ENCODE measurements around the gene CEACAM19. TPM values are rescaled to one million over a fixed set of nuclear protein-coding genes. Genes with fewer than 3 reads are reported as not detected.

Gene CEACAM19
- total RNA-seq, 1 donor from 2014 or later: 2.6 TPM

GRCh38 chr19:44634785-44635184 lies 36.5 kb upstream of the CEACAM19 start:
- no peak overlapping the region for H3K27ac ChIP-seq (ENCODE audit: low read depth, low read length)
- no peaks in the 10 kb centered on the region for H3K36me3 ChIP-seq (ENCODE audit: control insufficient read depth in 3 of 3, insufficient read depth in 3 of 3, low read length in 3 of 3)
- H3K27me3 ChIP-seq (ENCODE audit: control insufficient read depth in 3 of 3, insufficient read depth in 3 of 3, low read length in 3 of 3): no peaks in the 10 kb centered on the region
- H3K4me1 ChIP-seq (ENCODE audit: control insufficient read depth in 3 of 3, insufficient read depth in 3 of 3, low read length in 3 of 3): peaks cover 0 to 11% (median 0%) of the 10 kb centered on the region in 3 donors
- H3K9ac ChIP-seq (ENCODE audit: low read depth in 1 of 3, low read length in 3 of 3): no peak overlapping the region
- H3K9me3 ChIP-seq (ENCODE audit: control insufficient read depth in 3 of 3, low read length in 3 of 3): no peaks in the 10 kb centered on the region
- H3K4me3 ChIP-seq (ENCODE audit: low read length in 3 of 3): no peak overlapping the region

DNA sequence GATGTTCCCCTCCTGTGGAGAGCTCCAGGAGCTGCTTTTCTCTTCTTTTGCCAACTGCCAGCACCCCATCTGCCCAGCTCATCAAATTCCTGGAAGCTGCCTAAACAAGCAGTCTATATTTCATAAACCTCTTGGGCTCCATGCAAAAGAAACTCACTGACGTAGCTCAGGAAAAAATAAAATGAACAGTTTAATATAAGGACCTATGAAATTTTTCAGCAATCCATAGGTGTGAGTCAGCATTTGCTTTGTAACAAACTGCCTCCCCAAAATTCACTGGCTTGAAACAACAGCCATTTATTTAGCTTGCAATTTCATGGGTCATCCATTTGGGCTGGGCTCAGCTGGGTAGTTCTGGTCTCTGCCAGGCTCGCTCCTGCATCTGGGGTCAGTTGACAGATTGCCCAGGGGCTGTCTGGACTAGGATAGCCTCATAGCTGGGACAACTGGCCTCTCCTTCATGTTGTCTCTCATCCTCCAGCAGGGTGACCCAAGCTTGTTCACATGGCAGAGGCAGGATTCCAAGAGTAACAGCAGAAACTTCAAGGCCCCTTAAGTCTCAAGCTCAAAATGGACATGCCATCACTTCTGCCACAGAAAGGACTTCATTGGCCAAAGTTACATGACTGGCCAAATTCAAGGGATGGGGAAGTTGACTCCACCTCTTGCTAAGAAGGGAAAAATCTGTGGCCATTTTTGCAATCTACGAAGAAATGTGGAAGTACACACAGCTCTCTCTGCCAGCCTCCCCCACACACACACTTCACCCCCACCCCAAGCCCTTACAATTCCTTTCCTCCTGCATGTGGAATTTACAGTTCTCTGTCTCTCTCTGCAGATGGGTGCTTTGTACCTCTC lies 35.5 kb upstream of the CEACAM19 start:
- no peak overlapping the region for H3K27ac ChIP-seq (ENCODE audit: low read depth, low read length)
- H3K27me3 ChIP-seq (ENCODE audit: control insufficient read depth in 3 of 3, insufficient read depth in 3 of 3, low read length in 3 of 3): no peaks in the 10 kb centered on the region
- no peaks in the 10 kb centered on the region for H3K9me3 ChIP-seq (ENCODE audit: control insufficient read depth in 3 of 3, low read length in 3 of 3)
- peaks cover 3 to 17% (median 8%) of the 10 kb centered on the region in 3 donors for H3K4me1 ChIP-seq (ENCODE audit: control insufficient read depth in 3 of 3, insufficient read depth in 3 of 3, low read length in 3 of 3)
- H3K4me3 ChIP-seq (ENCODE audit: low read length in 3 of 3): no peak overlapping the region
- no peak overlapping the region for H3K9ac ChIP-seq (ENCODE audit: low read depth in 1 of 3, low read length in 3 of 3)
- H3K36me3 ChIP-seq (ENCODE audit: control insufficient read depth in 3 of 3, insufficient read depth in 3 of 3, low read length in 3 of 3): no peaks in the 10 kb centered on the region

DNA sequence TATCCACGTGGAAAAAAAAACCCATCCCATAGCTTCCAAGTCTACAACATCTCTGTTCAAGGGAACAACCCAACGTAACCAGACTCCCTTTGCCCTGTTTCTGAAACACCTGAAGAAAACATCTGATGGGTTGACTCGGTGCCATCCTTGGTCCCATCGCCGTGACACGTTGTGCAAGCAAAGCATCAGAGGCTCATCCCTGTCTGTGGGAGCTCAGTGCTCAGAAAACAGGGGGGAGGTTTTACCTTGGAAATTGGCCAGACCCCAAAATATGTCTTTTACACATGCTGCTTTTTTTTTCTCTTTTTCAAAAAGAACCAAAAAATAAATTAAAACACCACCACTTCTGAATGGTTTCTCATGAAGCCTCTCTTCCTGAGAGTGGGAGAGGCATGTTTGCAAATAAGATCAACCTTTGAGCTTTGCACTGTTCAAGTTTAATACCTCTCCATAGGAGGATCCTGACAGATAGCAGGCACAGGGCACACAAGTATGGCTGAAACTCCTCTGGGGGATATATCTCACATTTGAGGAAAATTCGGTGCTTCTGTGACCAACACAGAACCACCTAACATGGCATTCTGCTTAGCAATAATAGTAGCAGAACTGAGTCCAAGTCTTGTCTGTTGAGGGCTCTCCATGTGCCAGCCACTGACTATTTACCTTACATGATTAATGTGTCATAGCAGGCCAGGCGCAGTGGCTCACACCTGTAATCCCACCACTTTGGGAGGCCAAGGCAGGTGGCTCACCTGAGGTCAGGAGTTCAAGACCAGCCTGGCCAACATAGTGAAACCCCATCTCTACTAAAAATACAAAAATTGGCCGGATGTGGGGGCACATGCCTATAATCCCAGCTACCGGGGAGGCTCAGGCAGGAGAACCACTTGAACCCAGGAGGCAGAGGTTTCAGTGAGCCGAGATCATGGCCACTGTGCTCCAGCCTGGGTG lies 34.6 kb upstream of the CEACAM19 start:
- H3K27me3 ChIP-seq (ENCODE audit: control insufficient read depth in 3 of 3, insufficient read depth in 3 of 3, low read length in 3 of 3): no peaks in the 10 kb centered on the region
- no peak overlapping the region for H3K9ac ChIP-seq (ENCODE audit: low read depth in 1 of 3, low read length in 3 of 3)
- H3K4me3 ChIP-seq (ENCODE audit: low read length in 3 of 3): no peak overlapping the region
- no peak overlapping the region for H3K27ac ChIP-seq (ENCODE audit: low read depth, low read length)
- H3K36me3 ChIP-seq (ENCODE audit: control insufficient read depth in 3 of 3, insufficient read depth in 3 of 3, low read length in 3 of 3): no peaks in the 10 kb centered on the region
- peaks cover 3 to 24% (median 15%) of the 10 kb centered on the region in 3 donors for H3K4me1 ChIP-seq (ENCODE audit: control insufficient read depth in 3 of 3, insufficient read depth in 3 of 3, low read length in 3 of 3)
- H3K9me3 ChIP-seq (ENCODE audit: control insufficient read depth in 3 of 3, low read length in 3 of 3): no peaks in the 10 kb centered on the region

DNA sequence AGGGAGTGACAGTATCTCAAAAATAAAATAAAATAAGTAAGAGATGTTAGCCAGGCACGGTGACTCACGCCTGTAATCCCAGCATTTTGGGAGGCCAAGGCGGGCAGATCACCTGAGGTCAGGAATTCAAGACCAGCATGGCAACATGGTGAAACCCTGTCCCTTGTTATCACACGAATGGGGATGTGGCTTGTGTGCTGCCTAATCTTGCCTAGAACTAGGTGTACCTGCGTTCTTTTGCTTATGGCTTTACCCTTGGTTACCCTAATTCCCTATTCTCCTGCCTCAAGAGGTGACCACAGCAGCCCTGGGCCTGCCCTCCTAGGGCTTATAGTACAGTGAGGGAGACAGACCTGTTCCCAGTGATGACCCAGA lies 33.9 kb upstream of the CEACAM19 start:
- Histone ChIP-seq H3K27ac (ENCODE audit: low read depth, low read length) (no peak overlapping the region), H3K4me3 (ENCODE audit: low read length in 3 of 3) (no peak overlapping the region)

DNA sequence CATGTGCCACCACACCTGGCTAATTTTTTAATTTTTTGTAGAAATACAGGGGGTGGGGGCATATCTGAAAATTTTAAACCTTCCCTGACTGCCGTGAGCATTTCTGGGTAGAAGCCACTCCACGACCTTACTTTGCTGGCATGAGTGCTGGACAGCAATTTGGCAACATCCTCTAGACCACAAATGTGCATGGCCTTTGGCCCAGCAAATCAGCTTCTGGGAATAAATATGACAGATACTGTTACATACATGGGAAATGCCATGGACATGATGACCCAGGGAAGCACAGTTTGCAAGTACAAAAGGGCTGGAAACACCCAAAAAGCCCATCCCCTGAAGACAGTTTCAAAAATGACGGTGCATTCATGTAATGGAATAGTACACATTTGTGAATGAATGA lies 30.8 kb upstream of the CEACAM19 start:
- Histone ChIP-seq H3K36me3 (ENCODE audit: control insufficient read depth in 3 of 3, insufficient read depth in 3 of 3, low read length in 3 of 3) (peaks cover 0 to 2% (median 0%) of the 10 kb centered on the region in 3 donors), H3K27me3 (ENCODE audit: control insufficient read depth in 3 of 3, insufficient read depth in 3 of 3, low read length in 3 of 3) (no peaks in the 10 kb centered on the region), H3K9ac (ENCODE audit: low read depth in 1 of 3, low read length in 3 of 3) (peak overlapping the region in 1 of 3 donors; percentile 38), H3K4me1 (ENCODE audit: control insufficient read depth in 3 of 3, insufficient read depth in 3 of 3, low read length in 3 of 3) (peaks cover 10 to 31% (median 23%) of the 10 kb centered on the region in 3 donors), H3K9me3 (ENCODE audit: control insufficient read depth in 3 of 3, low read length in 3 of 3) (no peaks in the 10 kb centered on the region), H3K27ac (ENCODE audit: low read depth, low read length) (no peak overlapping the region), H3K4me3 (ENCODE audit: low read length in 3 of 3) (no peak overlapping the region)

More for the DNA sequence above, 33.9 kb upstream of the CEACAM19 start:
- Histone ChIP-seq H3K4me1 (ENCODE audit: control insufficient read depth in 3 of 3, insufficient read depth in 3 of 3, low read length in 3 of 3) (peaks cover 3 to 24% (median 15%) of the 10 kb centered on the region in 3 donors), H3K36me3 (ENCODE audit: control insufficient read depth in 3 of 3, insufficient read depth in 3 of 3, low read length in 3 of 3) (no peaks in the 10 kb centered on the region), H3K9ac (ENCODE audit: low read depth in 1 of 3, low read length in 3 of 3) (no peak overlapping the region), H3K9me3 (ENCODE audit: control insufficient read depth in 3 of 3, low read length in 3 of 3) (no peaks in the 10 kb centered on the region), H3K27me3 (ENCODE audit: control insufficient read depth in 3 of 3, insufficient read depth in 3 of 3, low read length in 3 of 3) (no peaks in the 10 kb centered on the region)

DNA sequence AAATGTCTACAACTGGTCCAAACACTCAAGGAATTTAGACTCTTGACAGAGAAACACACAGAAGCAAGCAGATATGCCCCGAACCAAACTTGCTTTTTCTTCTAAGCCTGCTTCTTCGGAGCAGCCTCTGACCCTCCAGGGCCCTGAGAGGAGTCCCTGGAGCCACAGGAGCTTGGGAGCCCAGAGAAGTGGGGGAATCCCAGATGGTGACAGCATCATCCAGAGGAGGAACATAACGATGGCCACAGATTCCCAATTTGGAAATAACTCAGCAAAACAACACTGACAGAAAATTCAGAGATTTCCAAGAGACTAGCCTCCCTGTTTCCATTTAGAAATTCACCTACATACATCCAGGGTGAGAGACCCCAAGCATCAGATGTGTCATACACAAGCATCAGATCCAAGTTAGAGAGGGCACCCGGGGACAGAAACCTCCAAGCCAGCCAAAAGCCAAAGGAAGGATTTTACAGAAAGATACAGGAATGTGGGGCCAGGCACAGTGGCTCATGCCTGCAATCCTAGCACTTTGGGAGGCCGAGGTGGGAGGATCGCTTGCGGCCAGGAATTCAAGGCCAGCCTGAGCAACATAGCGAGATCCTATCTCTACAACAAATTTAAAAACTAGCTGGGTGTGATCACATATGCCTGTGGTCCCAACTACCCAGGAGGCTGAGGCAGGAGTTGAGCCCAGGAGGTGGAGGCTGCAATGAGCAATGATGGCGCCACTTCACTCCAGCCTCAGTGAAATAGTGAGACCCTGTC lies 29.6 kb upstream of the CEACAM19 start:
- Histone ChIP-seq H3K27me3 (ENCODE audit: control insufficient read depth in 3 of 3, insufficient read depth in 3 of 3, low read length in 3 of 3) (no peaks in the 10 kb centered on the region), H3K4me3 (ENCODE audit: low read length in 3 of 3) (no peak overlapping the region), H3K27ac (ENCODE audit: low read depth, low read length) (no peak overlapping the region), H3K36me3 (ENCODE audit: control insufficient read depth in 3 of 3, insufficient read depth in 3 of 3, low read length in 3 of 3) (peaks cover 0 to 2% (median 0%) of the 10 kb centered on the region in 3 donors), H3K9me3 (ENCODE audit: control insufficient read depth in 3 of 3, low read length in 3 of 3) (no peaks in the 10 kb centered on the region), H3K9ac (ENCODE audit: low read depth in 1 of 3, low read length in 3 of 3) (no peak overlapping the region), H3K4me1 (ENCODE audit: control insufficient read depth in 3 of 3, insufficient read depth in 3 of 3, low read length in 3 of 3) (peaks cover 13 to 35% (median 26%) of the 10 kb centered on the region in 3 donors)

DNA sequence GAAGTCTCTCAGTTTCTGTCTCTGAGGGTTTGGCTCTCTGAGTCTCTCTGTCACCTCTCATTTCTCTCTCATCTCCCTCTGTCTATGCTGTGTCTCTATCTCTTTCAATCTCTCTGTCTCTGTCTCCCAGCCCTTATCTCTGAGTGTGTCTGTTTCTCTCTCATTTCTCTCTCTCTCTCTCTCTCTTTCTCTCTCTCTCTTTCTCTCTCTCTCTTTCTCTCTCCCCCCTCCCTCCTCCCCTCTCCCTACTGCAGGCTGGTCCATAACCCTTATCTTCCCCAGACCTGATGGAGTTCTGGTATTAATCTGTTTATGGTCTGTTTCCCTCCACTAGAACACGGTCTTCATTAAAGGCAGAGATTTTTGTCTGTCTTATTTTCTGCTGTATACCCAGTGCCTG lies 28.9 kb upstream of the CEACAM19 start:
- no peak overlapping the region for H3K27ac ChIP-seq (ENCODE audit: low read depth, low read length)
- H3K27me3 ChIP-seq (ENCODE audit: control insufficient read depth in 3 of 3, insufficient read depth in 3 of 3, low read length in 3 of 3): no peaks in the 10 kb centered on the region
- H3K4me1 ChIP-seq (ENCODE audit: control insufficient read depth in 3 of 3, insufficient read depth in 3 of 3, low read length in 3 of 3): peaks cover 18 to 39% (median 30%) of the 10 kb centered on the region in 3 donors
- H3K36me3 ChIP-seq (ENCODE audit: control insufficient read depth in 3 of 3, insufficient read depth in 3 of 3, low read length in 3 of 3): peaks cover 0 to 2% (median 2%) of the 10 kb centered on the region in 3 donors
- no peak overlapping the region for H3K4me3 ChIP-seq (ENCODE audit: low read length in 3 of 3)
- no peak overlapping the region for H3K9ac ChIP-seq (ENCODE audit: low read depth in 1 of 3, low read length in 3 of 3)
- H3K9me3 ChIP-seq (ENCODE audit: control insufficient read depth in 3 of 3, low read length in 3 of 3): no peaks in the 10 kb centered on the region

DNA sequence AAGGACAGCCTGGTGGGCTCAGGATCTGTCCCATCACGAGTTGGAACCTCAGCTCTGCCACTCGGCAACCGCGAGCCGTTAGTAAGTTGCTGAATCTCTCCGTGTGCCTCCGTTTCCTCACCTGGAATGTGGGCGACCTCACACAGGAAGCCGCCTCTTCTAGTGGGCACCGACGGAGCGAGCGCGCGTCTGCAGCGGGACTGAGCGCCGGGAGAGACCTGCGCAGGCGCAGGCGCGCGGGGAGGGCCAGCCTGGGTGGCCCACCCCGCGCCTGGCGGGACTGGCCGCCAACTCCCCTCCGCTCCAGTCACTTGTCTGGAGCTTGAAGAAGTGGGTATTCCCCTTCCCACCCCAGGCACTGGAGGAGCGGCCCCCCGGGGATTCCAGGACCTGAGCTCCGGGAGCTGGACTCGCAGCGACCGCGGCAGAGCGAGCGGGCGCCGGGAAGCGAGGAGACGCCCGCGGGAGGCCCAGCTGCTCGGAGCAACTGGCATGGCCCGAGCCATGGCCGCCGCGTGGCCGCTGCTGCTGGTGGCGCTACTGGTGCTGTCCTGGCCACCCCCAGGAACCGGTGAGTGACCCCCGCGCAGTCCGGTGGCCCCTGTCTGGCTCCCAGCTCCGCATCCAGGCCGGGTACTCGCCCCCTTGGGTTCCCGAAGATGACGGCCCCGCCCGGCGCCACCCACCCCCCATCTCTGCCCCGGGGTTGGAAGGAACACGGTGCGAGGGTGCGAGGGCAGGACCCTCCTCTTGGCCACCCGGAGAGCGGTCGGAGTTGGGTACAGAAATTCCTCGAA lies 27.5 kb upstream of the CEACAM19 start, which contains the start of gene PVR:
Gene PVR, plus strand, starts transcription at position 306 of the 797 bp plus-strand sequence. Its CDS starts 187 bp downstream, at position 493.
- peak within 1 kb of the TSS; percentile 86 to 94 (median 91) for H3K4me3 ChIP-seq (ENCODE audit: low read length in 3 of 3)
- H3K9me3 ChIP-seq (ENCODE audit: control insufficient read depth in 3 of 3, low read length in 3 of 3): no peaks in the 10 kb centered on the region
- peak within 1 kb of the TSS; percentile 87 for H3K27ac ChIP-seq (ENCODE audit: low read depth, low read length)
- H3K36me3 ChIP-seq (ENCODE audit: control insufficient read depth in 3 of 3, insufficient read depth in 3 of 3, low read length in 3 of 3): peaks cover 0 to 3% (median 2%) of the 10 kb centered on the region in 3 donors
- peaks cover 32 to 50% (median 42%) of the 10 kb centered on the region in 3 donors for H3K4me1 ChIP-seq (ENCODE audit: control insufficient read depth in 3 of 3, insufficient read depth in 3 of 3, low read length in 3 of 3)
- peak within 1 kb of the TSS; percentile 81 to 90 (median 85) for H3K9ac ChIP-seq (ENCODE audit: low read depth in 1 of 3, low read length in 3 of 3)
- H3K27me3 ChIP-seq (ENCODE audit: control insufficient read depth in 3 of 3, insufficient read depth in 3 of 3, low read length in 3 of 3): no peaks in the 10 kb centered on the region
